Hepatocyte (in vitro differentiated cells): ENCODE measurements around the gene TDRD10. TPM values are rescaled to one million over a fixed set of nuclear protein-coding genes. Genes with fewer than 3 reads are reported as not detected.

ENCODE experiments used
- DNase-seq: peaks from one replicate; pipeline ENCODE4 v3.0.0-alpha.2; 2016; ENCODE audit warnings: low spot score
- H2AFZ ChIP-seq: fragments of 200-600 bp; sonication (generic); 2 replicates; pipeline ENCODE4 v1.6.0; 2016; ENCODE audit warnings: antibody characterized with exemption, mild to moderate bottlenecking
- H3K27ac ChIP-seq: fragments of 200-600 bp; sonication (generic); 2 replicates; pipeline ENCODE4 v1.5.1; 2016; ENCODE audit warnings: mild to moderate bottlenecking
- H3K27me3 ChIP-seq: fragments of 200-600 bp; sonication (generic); 2 replicates; pipeline ENCODE4 v1.6.1; 2016
- H3K36me3 ChIP-seq: fragments of 200-600 bp; sonication (generic); replicated peaks from 2 replicates; pipeline ENCODE4 v1.5.1; 2016; ENCODE audit warnings: low read depth; ENCODE audit not compliant: insufficient read depth
- H3K4me1 ChIP-seq: fragments of 200-600 bp; sonication (generic); 2 replicates; pipeline ENCODE4 v1.5.1; 2016; ENCODE audit warnings: mild to moderate bottlenecking, moderate library complexity; ENCODE audit not compliant: insufficient read depth
- H3K4me2 ChIP-seq: fragments of 200-600 bp; sonication (generic); 2 replicates; pipeline ENCODE4 v1.6.0; 2016
- H3K4me3 ChIP-seq: fragments of 200-600 bp; sonication (generic); 2 replicates; pipeline ENCODE4 v1.5.1; 2016; ENCODE audit warnings: mild to moderate bottlenecking
- H3K79me2 ChIP-seq: fragments of 200-600 bp; sonication (generic); 2 replicates; pipeline ENCODE4 v1.6.0; 2017; ENCODE audit warnings: mild to moderate bottlenecking
- H3K9me2 ChIP-seq: fragments of 200-600 bp; sonication (generic); replicated peaks from 2 replicates; pipeline ENCODE4 v1.6.0; 2017; ENCODE audit warnings: mild to moderate bottlenecking; ENCODE audit not compliant: insufficient read depth
- H3K9me3 ChIP-seq: fragments of 200-600 bp; sonication (generic); 2 replicates; pipeline ENCODE4 v1.5.1; 2016; ENCODE audit warnings: low read depth, mild to moderate bottlenecking
- H4K20me1 ChIP-seq: fragments of 200-600 bp; sonication (generic); 2 replicates; pipeline ENCODE4 v1.6.0; 2016; ENCODE audit warnings: mild to moderate bottlenecking; ENCODE audit not compliant: insufficient read depth, poor library complexity, severe bottlenecking
- CTCF ChIP-seq: fragments of 200-600 bp; sonication (generic); IDR thresholded peaks from 2 replicates; pipeline ENCODE4 v1.5.1; 2016; ENCODE audit warnings: antibody characterized with exemption, mild to moderate bottlenecking; ENCODE audit not compliant: poor library complexity
- EZH2 ChIP-seq: fragments of 200-600 bp; sonication (generic); IDR thresholded peaks from 2 replicates; pipeline ENCODE4 v1.6.1; 2016; ENCODE audit warnings: antibody characterized with exemption, mild to moderate bottlenecking, borderline replicate concordance
- EZH2phosphoT487 ChIP-seq: fragments of 200-600 bp; sonication (generic); IDR thresholded peaks from one replicate; pipeline ENCODE4 v1.6.1; 2018; ENCODE audit warnings: antibody characterized with exemption, mild to moderate bottlenecking, low read depth, moderate library complexity; ENCODE audit not compliant: unreplicated experiment, severe bottlenecking
- WGBS: methylation state at CpG from one replicate; pipeline ENCODE4 v1.1.6; 2016; ENCODE audit warnings: low lambda C conversion rate; ENCODE audit errors: missing lambda C conversion rate; 5-methylcytosine and 5-hydroxymethylcytosine counted together
- polyA plus RNA-seq: library from polyadenylated mRNA; unstranded; fragments of >200 nt; fragmentation: Nextera tagmentation; extraction: Ambion mirVana; gene quantifications from 2 replicates; pipeline ENCODE4 v1.2.1, GENCODE V29; 2016
- total RNA-seq: library from RNA; depleted of rRNA; stranded (reverse); fragments of >200 nt; gene quantifications from 2 replicates; pipeline ENCODE4 v1.2.3, GENCODE V29; 2014

The TDRD10 gene
- total and polyA plus RNA-seq, 2 experiments from 2014 or later, result 0.20 TPM; not detected in 1

- no peaks in the 10 kb centered on the region for H3K4me1 ChIP-seq
- H3K36me3 ChIP-seq, result no peaks in the 10 kb centered on the region
- H4K20me1 ChIP-seq, result peaks cover 4% of the 10 kb centered on the region
- no peak overlapping the region for H2AFZ ChIP-seq
- TF ChIP-seq CTCF (no peak), EZH2 (no peak), EZH2phosphoT487 (no peak)
- no peaks in the 10 kb centered on the region for H3K27me3 ChIP-seq
- no peaks in the 10 kb centered on the region for H3K9me3 ChIP-seq
- H3K79me2 ChIP-seq, result no peaks in the 10 kb centered on the region
- no peak overlapping the region for H3K4me3 ChIP-seq
- no peak overlapping the region for H3K4me2 ChIP-seq
- no peak for DNase-seq
- no peaks in the 10 kb centered on the region for H3K9me2 ChIP-seq
- H3K27ac ChIP-seq, result no peak overlapping the region
- WGBS, result 83% methylated on average over 10 of the region's 10 CpGs
Measured at GRCh38 chr1:154589780-154590179, 87.8 kb downstream of the TDRD10 start.

GRCh38 chr1:154590756-154591155, 88.7 kb downstream of the TDRD10 start:
- Histone ChIP-seq H3K27ac (no peak overlapping the region), H3K79me2 (peaks cover 2% of the 10 kb centered on the region), H3K4me2 (no peak overlapping the region), H3K9me2 (no peaks in the 10 kb centered on the region), H3K4me3 (no peak overlapping the region), H4K20me1 (peaks cover 7% of the 10 kb centered on the region), H3K36me3 (no peaks in the 10 kb centered on the region), H2AFZ (no peak overlapping the region), H3K27me3 (no peaks in the 10 kb centered on the region), H3K4me1 (no peaks in the 10 kb centered on the region), H3K9me3 (no peaks in the 10 kb centered on the region)
- no peak for DNase-seq
- 78% methylated on average over 5 of the region's 5 CpGs for WGBS
- TF ChIP-seq EZH2phosphoT487, result no peak
- TF ChIP-seq CTCF, result no peak
- TF ChIP-seq EZH2, result no peak

GRCh38 chr1:154591206-154591605, 89.2 kb downstream of the TDRD10 start:
- no peaks in the 10 kb centered on the region for H3K9me3 ChIP-seq
- no peaks in the 10 kb centered on the region for H3K9me2 ChIP-seq
- TF ChIP-seq EZH2, result no peak
- no peak for TF ChIP-seq EZH2phosphoT487
- no peak for TF ChIP-seq CTCF
- no peak overlapping the region for H3K4me2 ChIP-seq
- no peak overlapping the region for H3K4me3 ChIP-seq
- H4K20me1 ChIP-seq, result peaks cover 7% of the 10 kb centered on the region
- peaks cover 2% of the 10 kb centered on the region for H3K79me2 ChIP-seq
- no peaks in the 10 kb centered on the region for H3K27me3 ChIP-seq
- 96% methylated on average over 7 of the region's 7 CpGs for WGBS
- H3K4me1 ChIP-seq, result no peaks in the 10 kb centered on the region
- no peak overlapping the region for H2AFZ ChIP-seq
- DNase-seq, result no peak
- no peaks in the 10 kb centered on the region for H3K36me3 ChIP-seq
- no peak overlapping the region for H3K27ac ChIP-seq

GRCh38 chr1:154593390-154593789, 91.4 kb downstream of the TDRD10 start:
- no peak overlapping the region for H3K27ac ChIP-seq
- H3K4me2 ChIP-seq, result no peak overlapping the region
- H3K27me3 ChIP-seq, result no peaks in the 10 kb centered on the region
- no peak for DNase-seq
- no peaks in the 10 kb centered on the region for H3K9me2 ChIP-seq
- peaks cover 14% of the 10 kb centered on the region for H4K20me1 ChIP-seq
- no peaks in the 10 kb centered on the region for H3K36me3 ChIP-seq
- no peaks in the 10 kb centered on the region for H3K4me1 ChIP-seq
- H2AFZ ChIP-seq, result no peak overlapping the region
- peaks cover 4% of the 10 kb centered on the region for H3K79me2 ChIP-seq
- no peak for TF ChIP-seq EZH2phosphoT487
- no peak for TF ChIP-seq CTCF
- no peak for TF ChIP-seq EZH2
- no peaks in the 10 kb centered on the region for H3K9me3 ChIP-seq
- no peak overlapping the region for H3K4me3 ChIP-seq
